DMS153 treated with DMSO at 0.1 percent for 48 hours (cell line): ENCODE data around the gene MS4A18.
A peak's percentile ranks its signal among the peaks of the same experiment; 100 is the strongest.
"Not testable (repeated sequence)": the region's sequence is repeated elsewhere in the genome, so short reads cannot be mapped to it uniquely, and the experiment has no call there.

Source experiments
- DNase-seq: peaks from one replicate; lab custom pipeline; 2025; ENCODE audit not compliant: unreplicated experiment; lab: John Stamatoyannopoulos, UW

Gene MS4A18

DNA sequence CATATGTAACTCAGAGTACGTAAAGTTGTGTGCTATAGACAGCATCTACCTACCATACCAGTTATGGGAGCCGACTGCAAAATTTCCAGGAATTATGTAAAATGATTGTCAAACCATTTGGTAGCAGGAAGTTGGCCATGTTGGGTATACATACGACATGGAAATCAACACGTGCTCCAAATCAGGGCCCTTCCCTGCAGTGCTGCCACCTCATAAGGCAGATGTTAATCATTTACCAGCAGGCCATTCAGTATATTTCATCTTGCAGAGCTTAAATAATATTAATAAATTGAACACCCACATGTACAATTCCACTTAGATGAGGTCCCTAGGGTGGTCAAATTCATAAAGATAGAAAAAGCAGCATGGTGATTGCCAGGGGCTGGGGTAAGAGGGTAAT is 9.8 kb downstream of the MS4A18 start:
- DNase-seq: no peak

DNA sequence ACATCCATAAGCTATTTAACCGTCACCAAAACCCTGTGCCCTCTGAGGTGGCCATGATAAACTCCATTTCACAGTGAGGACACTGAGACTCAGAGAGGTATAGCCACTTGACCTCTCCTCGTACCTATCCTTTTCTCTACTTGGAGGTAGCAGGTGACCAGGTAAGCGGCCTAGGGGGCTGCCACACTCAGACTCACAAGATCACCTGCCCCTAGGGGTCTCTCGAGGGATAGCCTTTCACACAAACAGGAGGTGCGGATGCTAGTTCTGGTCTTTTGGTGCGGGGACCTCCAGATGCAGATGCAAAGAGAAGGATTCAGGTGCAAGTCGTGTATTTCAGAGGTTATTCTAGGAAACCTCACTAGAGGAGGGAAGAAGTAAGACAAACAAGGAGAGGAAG is 14.6 kb downstream of the MS4A18 start:
- no peak for DNase-seq

DNA sequence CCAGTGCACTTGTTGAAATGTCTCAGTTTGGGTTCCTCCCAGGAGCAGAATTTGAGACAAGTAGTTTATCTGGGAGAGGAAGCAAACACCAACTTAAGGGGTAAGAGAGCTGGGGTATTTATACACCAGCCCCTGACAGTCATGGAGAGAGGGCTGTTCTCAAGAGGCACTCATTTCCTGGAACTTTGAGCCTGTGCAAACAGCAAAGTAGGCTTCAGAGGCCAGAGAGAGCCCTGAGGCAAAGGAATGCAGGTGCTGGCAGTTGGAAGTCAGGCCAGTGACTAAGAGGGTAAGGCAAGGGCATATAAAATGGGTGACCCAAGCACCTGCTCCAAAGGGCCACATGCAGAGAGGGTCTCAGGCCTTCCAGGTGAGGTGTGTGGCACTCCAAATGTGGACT is 16.1 kb downstream of the MS4A18 start:
- DNase-seq: no peak

DNA sequence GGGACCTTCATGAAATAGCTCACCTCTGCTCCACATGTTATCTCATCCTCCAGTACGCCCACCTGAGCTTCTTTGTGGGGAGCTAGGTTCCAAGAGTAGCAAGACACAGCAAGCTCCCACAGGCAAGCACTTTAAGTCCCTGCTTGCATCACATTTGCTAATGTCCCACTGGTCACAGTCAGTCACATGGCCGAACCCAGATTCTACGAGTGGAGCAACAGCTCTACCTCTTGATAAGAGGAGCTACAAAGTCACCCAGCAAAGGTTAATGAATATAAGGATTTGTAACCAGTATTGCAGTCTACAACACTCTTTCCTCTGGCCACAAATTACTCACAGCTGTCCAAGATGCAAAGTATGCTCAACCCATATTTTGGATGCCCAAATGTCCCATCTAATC is 16.9 kb downstream of the MS4A18 start:
- DNase-seq: no peak

DNA sequence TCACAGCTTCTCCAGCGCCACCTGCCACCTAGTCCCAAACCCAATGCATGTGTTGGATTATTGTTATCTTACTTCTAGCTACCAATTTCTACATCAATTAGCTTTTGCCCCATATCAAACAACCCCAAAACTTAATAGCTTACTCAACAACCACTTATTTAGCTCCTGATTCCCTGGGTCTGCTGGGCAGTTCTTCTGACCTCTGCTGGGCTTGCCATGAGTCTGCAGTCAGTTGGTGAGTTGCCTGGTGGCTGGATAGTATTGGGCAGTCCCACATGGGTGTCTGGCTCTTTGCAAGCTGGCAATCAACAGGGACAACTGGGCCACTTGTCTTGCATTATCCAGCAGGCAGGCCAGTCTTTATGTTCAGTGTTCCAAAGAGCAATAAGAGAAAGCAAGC is 18.5 kb downstream of the MS4A18 start:
- no peak for DNase-seq

DNA sequence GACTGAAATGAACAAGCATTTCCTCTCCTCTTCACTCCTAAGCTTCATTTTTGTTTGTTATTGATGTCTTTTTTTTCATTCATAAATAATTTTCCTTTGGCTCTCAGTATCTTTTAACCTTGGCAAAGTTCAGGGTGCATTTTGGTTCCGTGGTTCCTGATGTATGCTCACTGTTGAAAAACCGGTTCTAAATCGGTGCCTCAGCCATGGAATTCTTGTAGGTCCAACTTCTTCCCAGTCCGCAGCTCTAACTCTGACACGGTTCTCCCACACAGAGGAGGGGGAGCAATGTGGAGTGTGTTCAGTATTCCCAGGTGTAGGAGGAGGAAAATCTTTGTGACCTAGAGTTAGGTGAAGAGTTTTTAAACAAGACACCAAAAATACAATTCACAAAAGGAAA is 19.6 kb downstream of the MS4A18 start:
- DNase-seq: no peak

DNA sequence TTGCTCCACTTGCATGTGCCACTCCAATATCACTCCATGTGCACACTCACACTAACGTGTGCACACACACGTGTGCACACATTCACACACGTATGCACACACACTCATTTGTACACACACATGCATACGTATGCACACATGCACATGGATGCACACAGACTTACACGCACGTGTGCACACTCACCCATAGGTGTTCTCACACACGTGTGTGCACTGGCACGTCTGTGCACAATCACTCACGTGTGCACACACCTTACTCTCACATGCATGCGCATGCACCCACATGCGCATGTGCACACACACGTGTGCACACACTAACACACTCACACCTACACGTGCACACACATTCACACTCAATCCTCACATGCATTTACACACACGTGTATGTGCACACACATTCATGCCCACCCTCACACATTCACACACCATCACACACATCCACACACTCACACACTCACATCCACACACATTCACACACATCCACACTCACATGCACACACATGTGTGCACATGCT is 22.9 kb downstream of the MS4A18 start:
- DNase-seq: no peak

DNA sequence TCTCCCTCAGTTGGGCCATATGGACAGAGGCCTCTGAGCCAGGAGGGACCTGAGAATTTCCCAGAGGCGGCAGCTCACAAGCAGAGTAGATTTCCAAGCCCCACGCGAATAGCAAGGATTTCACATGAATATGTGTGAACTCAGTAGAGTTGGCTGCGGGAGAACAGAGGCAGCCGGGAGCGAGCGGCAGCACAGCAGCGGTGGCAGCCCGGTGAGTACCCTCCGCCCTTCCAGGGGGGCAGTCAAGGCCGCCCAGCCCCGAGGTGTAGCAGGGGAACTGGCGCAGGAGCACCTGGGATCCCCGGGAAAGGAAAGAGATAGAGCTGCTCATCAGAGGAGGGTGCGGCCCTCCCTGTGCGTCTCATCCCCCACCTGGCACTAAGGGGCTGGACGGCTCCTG is 23.7 kb downstream of the MS4A18 start:
- DNase-seq: no peak

DNA sequence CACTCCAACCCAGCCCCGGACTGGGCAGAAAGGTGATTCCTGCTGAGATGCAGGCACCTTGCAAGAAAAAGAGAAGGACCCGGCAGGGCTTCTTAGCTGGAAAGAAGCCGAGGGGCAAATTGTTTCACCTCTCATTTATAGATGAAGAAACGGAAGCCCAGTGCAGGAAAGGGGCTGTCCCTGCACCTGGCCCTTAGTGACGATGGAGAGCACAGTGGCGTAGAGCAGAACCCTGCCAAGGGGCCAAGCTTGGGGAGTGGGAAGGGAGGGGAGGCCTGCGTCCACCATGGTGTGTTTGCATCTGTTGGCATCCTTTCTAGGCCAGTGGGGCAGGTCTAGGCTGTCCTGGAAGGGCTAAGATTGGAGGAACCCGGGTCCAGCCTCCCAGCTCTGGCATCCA is 24.3 kb downstream of the MS4A18 start:
- DNase-seq: no peak

DNA sequence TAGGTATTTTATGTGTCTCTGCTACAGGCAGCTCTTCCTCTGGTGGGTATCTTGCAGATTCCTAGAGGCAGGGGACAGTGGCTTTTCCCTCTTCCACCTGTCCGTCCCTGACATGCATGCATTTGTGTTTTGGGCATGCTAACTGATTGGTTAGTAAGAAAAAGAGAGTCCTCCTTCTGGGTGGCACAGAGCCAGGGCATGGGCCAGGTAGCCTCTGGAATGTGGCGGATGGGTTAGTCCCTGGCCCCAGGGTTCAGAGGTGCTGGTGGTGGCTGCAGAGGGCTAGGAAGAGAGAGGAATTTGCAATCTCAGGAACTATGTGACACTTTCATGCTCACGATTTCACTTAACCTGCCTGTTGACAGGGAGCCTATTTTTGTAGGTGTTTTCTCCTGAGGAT is 26.4 kb downstream of the MS4A18 start:
- no peak for DNase-seq

DNA sequence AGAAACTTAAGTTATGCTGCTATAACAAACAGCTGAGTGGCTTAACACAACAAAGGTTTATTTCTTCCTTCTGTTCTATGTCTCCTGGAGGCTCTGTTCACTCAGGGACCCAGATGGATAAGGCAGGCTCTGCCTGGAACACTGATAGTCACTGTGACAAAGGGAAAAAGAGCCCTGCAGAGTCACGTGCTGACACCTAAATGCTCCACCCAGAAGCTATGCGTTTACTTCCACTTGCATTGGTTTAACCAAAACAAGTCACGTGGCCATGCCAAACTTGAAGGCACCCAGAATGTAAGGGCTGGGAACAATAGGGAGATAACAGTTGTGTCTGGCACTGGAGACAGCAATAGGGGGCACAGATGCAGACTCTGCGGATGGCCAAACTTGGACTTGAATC is 28.8 kb downstream of the MS4A18 start:
- DNase-seq: no peak

DNA sequence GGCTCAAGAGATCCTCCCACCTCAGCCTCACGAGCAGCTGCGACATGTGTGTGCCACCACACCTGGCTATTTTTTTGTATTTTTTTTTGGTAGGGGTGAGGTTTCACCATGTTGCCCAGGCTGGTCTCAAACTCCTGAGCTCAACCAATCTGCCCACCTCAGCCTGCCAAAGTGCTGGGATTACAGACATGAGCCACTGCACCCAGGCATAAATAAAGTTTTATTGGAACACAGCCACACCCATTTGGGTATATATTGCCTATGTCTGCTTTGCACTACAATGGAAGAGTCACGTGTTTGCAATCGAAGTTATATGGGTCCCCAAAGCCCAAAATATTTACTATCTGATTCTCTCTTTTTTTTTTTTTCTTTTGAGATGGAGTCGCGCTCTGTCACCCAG is 30.4 kb downstream of the MS4A18 start:
- no peak for DNase-seq

DNA sequence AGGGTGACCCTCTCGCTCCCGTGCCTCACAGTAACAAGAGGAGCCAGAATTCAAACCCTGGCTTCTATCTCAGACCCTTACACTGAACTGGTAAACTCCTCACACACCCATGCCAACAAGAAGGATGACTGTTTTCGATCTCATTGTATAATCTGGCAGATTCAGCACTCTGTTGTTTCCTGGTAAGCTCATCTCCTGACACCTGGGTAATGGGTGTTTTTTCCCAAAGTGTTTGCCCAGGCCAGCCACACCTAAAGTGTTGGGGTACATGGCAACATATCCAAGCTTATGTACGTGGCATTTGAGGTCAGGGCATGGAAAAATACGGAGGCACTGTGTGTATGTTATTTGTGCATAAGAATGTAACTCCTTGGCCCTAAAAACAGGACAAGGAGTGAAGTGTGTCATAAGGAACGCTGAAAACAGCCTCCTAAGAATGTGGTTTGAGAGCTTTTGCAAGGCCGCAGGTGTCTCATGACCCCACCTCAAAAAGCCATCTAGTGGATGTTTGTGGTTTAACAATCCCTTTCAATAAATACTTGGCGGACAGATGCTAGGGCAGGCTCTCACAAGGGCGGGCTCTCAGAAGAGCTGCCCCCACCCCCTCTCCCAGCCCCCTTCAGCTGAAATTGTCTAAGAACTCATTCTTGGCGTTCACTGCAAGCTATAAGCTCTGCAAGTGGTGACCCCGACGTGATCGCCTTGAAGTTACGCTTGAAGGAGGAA is 31.9 kb downstream of the MS4A18 start, which contains the start of gene MS4A15:
Gene MS4A15 (plus strand): TSS at position 561 of the 726 bp plus-strand sequence. CDS start 6,867 bp downstream, outside the sequence.
- DNase-seq: no peak

DNA sequence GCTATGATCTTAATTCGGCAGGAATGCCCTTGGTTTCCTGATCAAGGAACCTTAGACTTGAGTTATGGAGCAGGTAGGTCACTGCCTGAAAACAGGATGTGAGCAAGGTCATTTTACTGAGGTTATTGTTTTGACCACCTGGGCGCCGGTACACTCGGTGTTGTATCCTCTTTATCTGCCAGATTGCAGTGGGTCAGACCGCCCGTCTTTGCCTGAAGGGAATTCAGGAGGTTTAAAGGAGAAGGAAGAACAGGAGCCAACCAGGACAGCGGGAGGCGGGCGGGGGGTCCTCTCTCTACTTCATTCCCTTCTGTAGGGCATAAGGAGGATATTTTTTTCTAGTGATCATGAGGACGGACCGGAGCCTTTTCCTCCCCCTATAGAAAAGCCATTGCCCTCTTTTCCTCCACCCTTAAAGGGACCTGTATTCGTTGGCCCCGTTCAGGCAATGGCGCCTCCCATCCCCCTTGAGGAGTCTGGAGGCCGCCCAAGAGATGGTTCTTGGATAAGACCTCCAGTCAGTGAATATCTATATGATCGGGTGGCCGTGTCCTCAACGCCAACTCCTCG is 32.8 kb downstream of the MS4A18 start:
- no peak for DNase-seq

DNA sequence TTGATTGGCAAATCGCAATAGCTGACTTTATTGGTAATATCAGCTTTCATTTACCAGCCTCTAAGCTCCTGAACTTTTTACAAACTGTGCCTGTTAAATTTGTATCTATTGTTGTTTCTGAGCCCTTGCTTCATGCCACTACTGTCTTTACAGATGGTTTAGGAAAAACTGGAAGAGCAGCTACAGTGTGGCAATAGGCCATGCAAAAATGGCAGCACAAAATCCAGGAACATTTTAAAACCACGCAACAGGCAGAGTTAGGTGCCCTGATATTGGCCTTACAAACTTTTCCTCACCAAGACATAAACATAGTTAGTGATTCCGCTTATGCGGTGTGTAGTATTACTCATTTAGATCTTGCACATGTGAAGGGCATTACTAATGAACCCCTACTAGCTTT is 34.2 kb downstream of the MS4A18 start:
- not testable (repeated sequence) for DNase-seq

DNA sequence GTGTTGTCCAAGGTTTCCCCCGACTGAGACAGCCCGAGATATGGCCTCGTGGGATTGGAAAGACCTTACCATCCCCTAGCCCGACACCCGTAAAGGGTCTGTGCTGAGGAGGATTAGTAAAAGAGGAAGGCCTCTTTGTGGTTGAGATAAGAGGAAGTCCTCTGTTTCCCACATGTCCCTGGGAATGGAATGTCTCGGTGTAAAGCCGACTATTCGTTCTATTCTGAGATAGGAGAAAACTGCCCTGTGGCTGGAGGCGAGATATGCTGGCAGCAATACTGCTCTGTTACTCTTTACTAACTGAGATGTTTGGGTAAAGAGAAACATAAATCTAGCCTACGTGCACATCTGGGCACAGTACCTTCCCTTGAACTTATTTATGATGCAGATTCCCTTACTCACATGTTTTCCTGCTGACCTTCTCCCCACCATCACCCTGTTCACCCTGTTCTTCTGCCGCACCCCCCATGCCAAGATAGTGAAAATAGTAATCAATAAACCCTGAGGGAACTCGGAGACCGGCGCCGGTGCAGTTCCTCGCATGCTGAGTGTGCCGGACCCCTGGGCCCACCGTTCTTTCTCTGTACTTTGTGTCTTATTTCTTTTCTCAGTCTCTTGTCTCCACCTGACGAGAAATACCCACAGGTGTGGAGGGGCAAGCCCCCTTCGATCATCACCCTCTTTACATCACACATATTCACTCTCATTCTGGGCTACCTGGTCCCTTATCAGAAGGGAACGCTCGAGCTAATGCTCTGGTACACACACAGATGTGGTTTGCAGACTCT is 35.1 kb downstream of the MS4A18 start:
- not testable (repeated sequence) for DNase-seq

DNA sequence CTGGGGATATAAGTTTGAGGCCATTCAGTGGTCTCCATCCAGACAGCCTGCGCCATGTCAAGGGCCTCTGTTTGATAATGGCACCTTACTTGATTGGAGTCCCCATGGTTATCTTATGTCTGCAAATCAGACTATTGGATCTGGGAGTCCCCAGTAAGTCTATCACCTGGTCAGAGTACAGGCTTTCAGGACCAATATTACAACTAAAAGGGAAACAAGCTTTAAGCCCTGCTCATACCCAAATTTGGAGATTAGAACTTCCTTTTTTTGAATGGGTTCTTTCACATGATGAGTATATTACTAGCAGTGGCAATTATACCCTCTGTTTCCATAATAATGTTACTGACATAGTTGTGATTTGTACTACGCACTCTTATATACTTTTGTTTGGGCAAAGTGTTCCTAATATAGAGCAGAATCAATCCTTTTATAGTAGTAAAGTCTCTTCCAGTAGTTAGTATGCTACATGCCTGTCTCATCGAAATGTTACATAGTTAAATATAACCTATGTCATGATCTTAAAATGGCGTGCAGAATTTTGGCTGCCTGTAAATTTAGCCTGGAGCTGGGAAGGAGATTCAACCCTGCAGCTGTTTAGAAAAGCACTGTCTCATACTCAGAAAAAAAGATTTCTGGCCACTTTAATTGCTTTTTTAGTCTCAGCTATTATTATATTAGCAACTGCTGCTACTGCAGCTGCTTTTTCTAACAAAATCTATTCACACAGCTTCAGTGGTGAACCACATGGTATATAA is 37.1 kb downstream of the MS4A18 start:
- no peak for DNase-seq

DNA sequence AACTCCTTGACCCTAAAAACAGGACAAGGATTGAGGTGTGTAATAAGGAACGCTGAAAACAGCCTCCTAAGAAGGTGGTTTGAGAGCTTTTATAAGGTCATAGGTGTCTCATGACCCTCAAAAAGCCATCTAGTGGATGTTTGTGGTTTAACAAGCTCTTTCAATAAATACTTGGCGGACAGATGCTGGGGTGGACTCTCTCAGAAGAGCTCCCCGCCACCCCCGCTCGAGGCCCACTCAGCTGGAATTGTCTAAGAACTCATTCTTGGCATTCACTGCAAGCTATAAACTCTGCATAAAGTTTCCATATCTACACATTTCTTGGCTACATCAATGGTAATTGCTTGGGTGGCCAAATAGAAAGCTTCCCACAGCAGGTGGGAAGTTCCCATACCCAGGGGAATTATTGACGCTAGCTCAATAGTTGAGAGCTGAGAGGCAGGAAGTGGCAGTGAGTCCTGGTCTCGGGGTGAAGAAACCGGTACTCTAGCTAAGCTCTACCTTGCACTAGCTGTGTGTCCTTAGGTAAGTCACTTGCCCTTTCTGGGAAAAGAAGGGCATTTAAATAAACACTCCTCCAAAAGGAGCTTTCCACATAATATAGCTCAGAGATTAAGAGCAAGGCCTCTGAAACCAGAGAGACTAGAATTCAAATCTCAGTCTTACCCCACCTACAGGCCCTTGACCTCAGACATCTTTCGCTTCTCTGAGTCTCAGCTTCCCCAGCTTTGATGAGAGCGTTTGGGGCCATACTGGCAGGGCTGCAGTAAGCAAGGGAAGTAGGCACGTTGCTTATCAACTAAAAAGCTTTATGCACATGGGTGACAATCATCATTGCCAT is 38.6 kb downstream of the MS4A18 start:
- DNase-seq: peak; percentile 71

DNA sequence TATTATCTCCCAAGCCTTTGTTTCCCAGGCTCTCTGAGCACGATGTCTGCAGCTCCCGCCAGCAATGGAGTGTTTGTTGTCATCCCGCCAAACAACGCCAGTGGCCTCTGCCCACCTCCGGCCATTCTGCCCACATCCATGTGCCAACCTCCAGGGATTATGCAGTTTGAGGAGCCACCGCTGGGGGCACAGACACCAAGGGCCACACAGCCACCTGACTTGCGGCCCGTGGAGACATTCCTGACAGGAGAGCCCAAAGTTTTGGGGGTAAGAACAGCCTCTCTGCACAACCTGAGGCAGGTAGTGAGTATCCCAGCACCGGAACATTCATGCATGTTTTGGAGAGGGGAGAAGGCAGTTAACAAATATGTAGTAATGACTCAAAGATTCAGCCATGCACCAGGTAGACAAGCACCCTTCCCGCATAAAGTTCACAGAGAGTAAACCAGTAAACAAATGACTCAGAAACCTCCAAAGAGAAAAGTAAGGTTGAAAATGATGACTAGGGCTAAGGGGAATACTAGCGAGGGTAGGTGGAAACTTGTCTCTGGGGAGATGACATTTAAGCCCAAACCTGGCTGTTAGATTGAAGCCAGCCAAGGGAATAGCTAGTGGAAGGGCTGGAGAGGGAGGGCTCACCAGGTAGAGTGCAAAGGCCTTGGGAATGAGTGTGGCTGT is 39.3 kb downstream of the MS4A18 start:
- peak; percentile 13 for DNase-seq

DNA sequence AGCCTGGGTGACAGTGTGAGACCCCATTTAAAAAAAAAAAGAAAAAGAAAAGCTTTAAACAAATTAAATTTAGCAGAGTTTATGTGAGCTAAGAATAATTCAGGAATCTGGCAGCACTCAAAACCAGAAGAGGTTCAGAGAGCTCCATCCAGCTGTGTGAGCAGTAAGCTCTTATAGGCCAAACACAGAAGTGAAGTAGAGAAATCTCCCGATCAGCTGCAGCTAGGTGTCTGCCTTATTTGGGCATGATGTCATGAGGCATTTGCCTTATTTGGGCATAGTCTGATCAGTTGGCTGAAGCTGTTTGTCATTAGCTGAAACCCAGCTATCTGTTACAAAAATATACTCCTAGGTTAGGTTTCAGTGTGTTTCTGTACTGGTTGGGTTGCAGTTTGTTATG is 40.4 kb downstream of the MS4A18 start:
- DNase-seq: no peak
